Stimulated activated CD8-positive, alpha-beta memory T cell treated with anti-CD3 and anti-CD28 coated beads, Interleukin-15, amount 100 ng/mL, for 1 hour (primary cell): Measurements from ENCODE around the gene TNS2.

ENCODE experiments used
- DNase-seq: peaks from one replicate; pipeline ENCODE4 v3.0.0-alpha.2; 2020; ENCODE audit warnings: low read depth

TNS2 gene

DNA sequence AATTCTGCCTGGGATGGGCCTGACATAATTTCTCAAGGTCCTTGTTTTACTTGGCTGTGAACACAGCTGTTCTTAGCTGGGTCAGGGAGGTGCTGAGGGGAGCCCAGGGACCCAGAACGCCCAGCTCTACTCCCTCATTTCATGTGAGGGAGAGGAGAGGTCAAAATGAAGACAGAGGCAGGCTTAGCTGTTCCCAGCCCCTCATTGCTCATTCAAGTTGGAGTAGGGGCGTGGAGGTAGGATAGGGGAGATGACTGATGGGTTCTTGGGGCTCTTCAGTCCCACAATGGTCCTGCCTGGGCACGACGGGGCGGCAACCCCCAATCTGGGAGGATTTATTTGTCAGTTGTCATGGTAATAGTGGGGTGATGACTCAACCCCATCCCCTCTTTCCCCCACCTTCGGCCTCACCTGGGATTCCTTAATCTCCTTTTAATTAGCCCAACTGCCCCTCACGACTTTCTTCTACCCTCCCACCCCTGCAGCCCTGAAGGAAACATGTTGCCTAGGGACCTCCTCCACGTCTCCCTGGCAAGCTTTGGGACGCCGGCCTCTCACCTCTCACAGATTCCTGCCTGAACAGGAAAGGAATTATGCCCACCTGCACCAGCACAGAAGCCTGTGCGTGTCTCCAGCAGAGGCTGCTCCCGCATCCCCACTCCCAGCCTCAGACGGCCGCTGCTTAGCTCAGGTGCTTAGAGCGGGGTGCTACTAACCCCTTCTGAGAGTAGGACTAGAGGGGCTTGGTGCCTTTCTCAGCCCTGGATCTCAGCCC, 19.1 kb downstream of the TNS2 start:
- no peak for DNase-seq

DNA sequence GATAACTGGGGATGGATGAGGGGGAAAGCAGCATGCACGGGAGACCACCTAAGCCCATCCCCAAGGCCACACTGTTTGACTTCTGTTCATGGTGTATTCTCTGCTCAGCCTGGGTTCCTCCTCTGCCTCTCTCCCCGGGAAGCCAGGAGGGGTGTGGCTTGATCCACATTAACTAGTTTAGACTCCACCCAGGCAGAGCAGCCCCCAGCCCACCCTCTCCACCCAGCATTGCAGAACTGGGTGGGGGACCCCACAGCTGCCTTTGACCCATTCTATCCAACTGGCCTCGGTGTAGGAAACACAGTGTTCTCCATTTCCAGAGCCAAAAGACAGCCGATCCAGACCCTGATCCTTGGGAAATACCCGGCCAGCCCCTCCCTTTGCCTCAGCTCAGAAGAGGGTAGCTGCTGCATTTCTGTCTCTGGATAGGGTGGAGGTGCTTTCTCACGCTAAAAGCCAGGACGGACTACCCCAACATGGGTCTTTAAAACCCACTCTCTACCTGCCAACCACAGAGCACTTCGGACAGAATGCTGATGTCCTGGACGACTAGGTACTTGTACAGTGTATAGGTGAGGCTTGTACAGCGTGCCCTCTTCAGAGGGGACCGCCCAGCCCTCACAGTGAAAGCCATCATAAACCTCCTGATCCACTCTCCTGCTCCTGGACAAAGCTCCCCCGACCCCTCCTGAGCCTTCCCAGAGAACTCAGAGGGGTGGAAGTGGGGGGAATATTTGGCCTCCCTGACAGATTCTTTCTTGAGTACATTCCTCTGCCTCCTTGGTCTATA, 20.0 kb downstream of the TNS2 start:
- DNase-seq = no peak

DNA sequence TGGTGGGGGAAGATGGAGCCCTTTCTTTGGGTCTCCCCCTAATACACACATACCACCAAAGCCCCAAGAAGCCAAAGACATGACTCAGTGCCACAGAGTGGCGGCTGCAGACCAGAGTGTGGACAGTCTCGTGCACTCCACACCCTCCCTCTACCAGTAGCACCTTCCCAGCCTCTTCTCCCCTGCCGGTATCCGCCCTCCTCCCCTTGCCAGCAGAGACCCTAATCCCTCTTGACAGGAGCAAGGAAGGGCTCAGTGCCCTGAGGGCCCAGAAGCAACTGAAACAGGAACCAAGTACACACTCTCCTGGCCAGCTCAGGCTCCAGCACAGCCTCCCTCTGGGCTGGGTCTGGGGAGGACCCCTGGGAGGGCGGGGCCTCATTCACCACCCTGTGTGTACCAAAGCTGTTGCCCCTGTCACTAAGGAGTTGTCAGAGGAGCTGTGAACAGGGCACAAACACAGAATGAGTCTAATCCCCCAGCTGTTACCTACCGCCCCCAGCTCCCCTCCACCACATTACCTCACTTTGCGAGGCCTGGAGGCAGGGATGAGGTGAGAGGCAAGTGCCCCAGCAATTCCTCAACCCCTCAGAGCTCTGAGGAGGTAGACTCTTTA, 21.1 kb downstream of the TNS2 start:
- no peak for DNase-seq

DNA sequence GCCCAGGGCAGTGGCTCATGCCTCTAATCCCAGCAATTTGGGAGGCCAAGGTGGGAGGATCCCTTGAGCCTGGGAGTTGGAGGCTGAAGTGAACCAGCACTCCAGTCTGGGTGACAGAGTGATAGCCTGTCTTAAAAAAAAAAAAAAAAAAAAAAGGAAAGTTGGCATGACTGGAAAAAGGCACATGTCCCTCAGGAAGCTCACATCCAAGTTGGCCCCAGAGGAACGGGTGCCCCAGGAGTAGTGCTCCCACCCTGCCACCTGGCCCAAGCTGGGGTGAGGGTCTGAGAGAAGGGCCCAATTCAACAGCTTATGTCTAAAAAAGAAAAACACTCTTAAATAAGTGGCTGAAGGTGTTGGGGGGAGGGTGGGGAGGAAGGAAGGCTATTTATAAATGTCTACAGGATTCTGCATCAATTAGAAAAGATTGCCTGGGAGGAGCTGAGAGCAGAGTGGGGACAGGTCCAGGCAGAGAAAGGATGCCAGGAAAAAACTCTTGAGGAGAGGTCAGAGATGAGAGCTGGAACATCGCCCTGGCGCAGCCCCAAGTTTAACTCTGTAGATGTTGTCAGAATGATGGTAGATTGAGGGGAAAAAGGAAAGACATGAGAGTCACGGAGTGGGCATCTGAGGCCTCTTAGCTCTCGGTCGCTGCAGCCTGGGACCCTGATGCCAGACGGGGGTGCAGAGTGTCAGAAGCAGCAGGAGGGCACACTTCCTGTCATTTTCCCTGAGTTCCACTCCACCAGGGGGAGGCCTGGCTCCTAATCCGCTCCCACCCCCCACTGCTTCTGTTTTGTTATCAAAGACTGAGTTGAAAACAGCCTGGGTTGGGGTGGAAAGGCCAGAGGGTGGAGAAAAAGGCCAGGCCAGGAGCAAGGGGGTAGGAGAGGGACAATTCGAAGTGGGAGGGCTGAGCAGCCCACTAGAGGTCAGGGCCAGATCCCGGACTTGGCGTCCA, 22.0 kb downstream of the TNS2 start:
- no peak for DNase-seq

DNA sequence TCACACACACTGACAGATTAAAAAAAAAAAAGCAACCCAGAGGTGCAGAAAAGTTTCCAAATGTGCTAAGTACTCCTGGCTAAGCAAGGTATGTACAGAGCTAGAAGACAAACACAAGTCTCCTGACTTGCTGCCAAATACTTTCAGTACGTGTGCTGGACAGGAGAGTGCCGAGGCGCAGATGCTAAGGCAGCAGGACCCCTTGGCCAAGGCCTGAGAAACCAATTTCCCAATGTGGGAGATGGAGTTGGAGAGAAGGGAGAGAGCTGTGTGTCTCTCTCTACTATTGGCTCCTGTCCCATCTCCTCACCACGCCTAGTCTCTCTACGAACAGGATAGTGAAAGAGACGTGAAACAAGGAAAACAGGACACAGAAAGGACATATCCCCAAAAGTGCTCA, 24.0 kb downstream of the TNS2 start:
- DNase-seq = no peak

DNA sequence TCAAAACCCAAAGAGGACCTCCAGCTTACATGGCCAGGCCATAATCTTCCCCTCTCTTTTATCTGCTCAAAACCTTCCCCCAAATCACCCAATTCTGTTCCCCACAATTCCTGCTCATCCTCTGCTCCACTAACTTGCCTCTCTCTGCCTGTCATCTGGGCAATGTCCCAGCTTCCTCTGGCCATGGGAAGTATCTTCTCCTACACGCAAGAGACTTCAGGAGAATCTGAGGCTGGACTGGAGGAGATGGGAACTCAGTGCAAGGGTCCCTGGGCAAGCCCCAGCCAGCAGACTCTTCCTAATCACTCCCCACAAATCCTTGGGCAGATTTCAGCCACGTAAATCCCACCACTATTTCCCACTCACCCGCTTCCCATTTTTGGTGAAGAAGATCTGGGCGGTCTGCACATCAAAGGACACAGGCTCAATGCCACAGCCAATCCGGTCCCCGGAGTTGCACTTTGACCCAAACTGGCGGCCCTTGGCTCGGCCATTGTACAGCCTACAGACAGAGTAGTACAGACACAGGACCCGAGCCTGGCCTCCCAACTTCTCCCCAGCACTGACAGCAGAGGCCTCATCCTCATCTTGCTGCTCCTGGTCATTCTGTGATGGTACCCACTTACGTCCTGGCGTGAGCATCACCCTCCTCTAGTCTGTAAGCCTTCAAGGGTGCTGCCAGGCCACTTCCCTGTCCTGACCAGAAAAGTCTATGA, 24.6 kb downstream of the TNS2 start:
- no peak for DNase-seq

DNA sequence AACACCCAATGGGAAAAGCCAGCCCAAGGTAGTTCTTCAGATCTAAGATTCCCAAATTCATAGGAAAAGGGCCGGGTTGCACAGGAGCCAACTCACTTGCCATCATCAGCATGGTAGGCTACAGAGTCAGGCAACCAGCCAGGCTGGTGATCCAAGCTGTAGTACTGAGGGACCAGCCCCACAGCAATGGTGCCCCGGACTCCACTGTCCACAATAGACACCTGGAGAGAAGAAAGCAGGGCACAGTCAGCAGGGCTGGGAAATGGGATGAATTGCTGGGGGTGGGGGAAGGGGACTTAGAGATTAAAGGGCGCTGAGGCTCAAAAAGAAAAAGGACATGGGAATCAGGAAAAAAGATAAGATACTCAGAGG, 25.1 kb downstream of the TNS2 start:
- no peak for DNase-seq

DNA sequence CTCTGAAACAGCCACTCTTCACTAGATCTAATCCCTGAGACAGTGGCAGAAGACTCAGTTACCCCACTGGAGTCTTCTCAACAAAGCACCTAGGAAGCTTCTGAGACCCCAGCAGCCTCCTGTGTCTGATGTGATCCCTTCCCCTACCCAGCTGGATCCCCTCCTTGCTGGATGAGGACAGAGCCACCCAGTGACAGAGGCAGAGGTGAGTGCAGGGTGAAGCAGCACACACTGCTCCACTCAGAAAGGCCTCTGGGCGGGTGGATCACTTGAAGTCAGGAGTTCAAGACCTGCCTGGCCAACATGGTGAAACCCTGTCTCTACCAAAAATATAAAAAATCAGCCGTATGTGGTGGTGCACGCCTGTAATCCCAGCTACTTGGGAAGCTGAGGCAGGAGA, 26.6 kb downstream of the TNS2 start:
- no peak for DNase-seq

DNA sequence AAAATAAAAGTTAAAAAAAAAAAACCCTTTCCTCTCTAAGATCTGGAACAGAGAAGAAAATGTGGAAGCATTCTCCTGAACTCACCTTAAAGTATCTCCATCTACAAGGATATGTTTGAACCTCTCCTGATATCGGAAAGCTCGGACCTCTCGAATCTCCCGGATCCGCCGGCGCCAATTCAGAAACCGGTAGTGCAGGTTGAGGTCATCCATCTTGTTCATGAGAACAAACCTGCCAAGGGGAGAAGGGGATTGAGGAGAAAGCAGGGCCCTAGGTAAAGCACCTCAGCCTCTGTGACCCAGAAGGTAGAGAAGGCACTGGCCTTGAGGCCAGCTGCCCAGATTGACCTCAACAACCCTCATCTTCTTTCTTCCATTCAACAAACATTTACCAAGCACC, 27.2 kb downstream of the TNS2 start:
- DNase-seq = no peak

DNA sequence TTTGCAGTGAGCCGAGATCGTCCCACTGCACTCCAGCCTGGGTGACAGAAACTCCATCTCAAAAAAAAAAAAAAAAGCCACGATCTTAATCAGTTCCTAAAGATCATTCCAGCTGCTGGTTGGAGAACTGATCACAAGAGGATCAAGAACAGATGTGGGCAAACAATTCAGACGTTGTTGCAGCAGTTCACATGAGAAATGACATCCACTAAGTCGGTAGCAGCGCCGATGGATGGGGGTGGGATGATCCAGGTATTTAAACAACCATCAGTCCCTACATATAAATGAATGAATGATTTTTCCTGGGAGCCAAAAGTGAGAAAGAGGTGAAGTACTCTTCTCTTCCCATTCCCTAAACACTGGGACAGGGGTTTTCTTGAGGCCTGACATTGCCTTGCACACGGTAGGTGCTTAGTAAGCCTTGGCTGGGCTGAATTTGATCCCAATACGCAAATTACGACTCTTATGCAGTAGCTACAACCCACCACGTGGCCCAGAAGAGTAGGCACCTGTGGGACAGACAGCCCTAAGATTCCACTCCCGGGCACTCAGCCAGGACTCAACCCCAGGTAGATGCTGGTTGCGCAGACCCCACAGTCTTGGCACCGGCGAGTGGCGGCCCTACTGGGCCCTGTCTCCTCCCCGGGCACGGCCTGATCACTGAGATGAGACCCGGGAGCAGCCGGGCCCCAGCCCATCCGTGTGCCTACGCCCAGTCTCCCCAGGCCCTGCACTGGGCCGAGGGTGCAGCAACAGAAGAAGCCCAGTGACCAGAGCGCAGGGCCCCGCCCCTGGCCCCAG, 28.8 kb downstream of the TNS2 start:
- no peak for DNase-seq

DNA sequence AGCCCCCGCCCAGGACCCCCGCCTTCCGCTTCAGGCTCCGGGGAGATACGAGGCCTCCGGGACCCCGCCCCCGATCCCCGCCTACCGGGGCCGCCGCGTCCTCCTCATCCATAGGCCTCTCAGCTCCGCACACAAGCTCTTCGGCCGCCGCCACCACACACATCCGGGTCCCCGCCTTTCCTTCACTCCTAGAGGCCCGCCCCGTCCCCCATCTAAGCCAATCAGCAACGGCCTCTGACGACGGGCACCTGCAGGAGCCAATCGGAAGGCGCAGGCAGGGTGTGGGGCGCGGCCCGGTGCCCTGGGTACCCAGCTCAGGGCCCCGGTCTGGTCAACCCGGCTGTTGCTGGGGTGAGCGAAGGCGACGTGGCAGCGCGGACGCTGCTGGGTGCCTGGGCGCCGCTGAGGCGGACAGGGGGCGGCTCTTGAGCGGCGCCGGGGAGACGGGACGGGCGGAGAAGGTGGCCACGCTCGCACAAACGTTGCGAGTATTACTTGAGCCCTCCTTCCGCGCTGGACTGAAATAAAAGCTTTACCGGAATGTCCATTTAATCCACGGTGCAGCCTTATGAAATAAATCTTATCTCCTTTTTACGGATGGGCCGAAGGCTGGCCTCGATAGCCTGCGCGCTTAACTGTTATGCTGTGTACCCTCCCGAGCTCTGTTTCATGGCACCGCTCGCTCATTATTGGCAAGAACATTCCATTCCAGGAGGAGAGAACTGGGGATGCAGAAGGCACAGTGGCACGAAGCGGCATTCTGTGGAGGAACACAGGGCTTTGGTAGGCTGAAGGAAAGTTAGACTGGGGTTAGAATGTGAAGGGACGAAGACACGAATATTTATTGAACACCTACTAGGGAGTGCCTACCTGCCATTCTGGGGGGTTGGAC, 29.6 kb downstream of the TNS2 start, which contains the start of gene SPRYD3:
Gene SPRYD3, minus strand, starts transcription at position 165 of the 892 bp plus-strand sequence. Its CDS starts 57 bp downstream, at position 108.
- peak; percentile 94 for DNase-seq

DNA sequence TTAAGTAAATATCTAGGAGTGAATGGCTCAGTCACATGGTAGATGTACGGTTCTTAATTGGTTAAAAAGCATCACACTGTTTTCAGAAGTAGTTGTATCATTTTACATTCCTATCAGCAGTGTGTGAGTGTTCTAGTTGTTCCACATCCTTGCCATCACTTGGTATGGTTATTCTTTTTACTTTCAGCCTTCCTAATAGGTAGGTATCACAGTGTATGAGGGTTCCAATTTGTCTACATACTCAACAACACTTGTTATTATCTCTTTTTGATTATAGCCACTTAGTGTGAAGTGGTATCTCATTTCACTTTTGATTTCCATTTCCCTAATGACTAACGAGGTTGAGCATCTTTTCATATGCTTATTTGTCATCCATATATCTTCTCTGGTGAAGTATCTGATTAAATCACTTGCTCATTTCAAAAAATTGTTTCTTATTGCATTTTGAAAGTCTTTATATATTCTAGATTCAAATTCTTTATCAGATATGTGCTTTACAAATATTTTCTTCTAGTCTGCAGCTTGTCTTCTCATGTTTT, 32.8 kb downstream of the TNS2 start:
- DNase-seq = no peak

DNA sequence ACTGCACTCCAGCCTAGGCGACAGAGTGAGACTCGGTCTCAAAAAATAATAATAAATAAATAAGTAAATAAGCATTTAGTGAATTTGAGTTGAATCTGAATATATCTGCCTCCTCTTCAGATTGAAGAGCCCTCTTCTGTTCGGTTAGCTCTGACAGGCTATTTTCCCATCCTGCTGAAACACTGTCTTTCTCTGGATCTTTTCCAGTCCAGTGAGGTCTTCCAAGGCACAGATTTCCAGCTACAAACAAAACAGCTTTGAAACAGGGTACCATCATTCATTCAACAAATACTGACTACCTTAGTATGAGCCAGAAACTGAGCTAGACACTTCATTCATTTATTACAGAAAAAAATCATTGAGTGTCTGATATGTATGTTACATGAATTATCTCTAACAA, 36.5 kb downstream of the TNS2 start:
- no peak for DNase-seq

DNA sequence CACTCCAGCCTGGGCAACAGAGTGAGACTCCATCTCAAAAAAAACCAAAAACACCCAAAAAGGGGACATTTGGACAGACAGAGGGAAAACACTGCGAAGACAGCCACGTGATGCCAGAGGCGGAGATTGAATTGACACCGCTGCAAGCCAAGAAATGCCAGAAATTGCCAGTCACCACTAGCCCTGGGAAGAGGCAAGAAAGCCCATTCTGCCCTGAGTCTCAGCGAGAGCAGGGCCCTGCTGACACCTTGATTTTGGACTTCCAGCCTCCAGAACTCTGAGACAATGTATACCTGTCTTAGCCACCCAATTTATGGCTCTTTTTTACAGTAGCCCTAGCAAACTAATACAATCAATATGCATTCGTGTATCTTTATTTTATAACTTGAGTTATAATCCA, 40.2 kb downstream of the TNS2 start:
- DNase-seq = no peak

DNA sequence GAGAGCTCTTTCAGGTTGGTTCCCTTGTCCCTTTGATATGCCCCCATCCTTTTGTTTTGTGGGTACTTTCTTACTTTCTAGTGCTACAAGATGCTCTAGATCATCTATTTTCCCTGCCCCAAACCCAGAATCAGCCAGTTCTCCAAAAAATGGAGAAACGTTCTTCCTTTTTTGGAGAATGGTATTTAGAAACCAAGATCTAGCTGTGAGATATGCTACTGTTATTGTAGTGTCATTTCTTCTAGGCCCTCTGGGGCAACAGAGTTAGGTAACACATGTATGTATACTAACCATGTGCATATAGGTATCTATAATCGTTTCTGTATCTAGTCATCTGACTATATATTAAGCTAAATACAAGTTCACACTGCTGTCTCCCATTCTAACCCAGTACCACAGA, 40.7 kb downstream of the TNS2 start:
- DNase-seq = no peak

DNA sequence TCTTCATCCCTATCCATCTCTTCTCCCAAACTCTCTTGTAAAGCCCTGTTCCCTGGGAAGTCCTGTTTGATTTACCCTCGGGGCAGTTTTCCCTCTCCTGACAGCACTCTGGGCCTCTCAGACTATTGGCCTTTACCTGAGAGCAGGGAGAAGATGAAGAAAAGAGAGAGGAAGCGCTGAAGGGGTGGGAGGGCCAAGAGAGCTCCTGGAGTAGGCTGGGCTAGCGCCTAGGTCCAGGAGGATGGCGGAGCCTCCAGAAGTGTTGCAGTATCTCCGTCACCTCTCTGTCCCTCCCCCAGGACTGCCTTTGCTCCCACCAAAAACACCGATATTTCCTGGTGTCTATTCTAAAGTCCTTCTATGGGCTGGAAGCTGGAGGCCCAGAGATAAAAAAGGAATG, 41.9 kb downstream of the TNS2 start:
- DNase-seq = no peak

DNA sequence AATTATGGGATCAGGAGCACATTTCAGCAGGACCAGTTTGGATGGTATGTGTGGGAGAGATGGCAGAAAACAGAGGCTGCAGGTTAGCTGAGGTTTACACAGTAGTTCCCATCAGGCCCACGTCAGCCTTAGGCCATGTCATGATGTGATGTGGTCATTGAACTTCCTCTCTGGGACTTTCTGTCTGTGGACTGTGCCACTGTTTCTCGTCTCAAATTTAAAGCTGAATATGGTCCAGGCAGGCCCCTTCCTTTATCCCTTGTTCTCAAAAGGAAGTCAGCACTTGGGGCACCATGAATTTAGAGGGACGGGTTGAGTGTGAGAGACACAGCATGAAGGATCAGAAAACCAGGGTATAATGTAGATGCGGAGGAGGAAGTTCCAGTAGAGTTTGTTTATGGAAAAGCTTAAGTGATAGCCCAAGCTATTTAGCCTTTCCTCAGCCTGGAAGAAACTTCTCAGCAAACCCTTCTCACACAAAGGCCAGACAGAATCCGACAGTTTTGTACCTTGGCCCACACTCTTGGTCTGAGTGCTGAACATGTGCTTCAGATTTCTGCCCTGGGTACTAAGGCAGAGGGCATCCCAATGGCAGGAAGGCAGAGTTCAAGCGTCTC, 44.0 kb downstream of the TNS2 start:
- no peak for DNase-seq

DNA sequence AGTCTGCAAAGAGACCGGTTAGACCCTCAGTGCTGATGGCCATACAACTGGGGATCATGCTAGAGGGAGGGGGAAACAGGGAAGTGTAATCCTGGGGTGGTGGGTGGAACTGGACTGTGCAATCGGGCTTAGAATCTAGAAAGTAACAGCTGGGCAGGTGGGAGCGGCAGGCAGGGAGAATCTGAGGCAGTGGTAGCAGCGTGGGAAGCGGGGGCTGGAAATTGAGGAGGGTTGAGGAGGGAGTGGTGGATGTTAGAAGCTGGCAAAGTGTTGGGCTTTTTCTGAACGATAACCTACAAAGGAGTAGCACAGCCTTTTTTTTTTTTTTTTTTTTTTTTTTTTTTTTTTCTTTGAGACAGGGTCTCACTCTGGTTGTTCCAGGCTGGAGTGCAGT, 44.5 kb downstream of the TNS2 start:
- DNase-seq = no peak
